Stimulated activated CD4-positive, alpha-beta T cell treated with anti-CD3 and anti-CD28 coated beads, Interleukin-4, amount 100 ng/mL, for 4 hours (primary cell): ENCODE data around the gene HAL.
"Not testable (repeated sequence)": the region's sequence is repeated elsewhere in the genome, so short reads cannot be mapped to it uniquely, and the experiment has no call there.

Experiments used
- DNase-seq, 2 experiments: peaks; one replicate each; pipeline ENCODE4 v3.0.0-alpha.2; 2020

Gene HAL

DNA sequence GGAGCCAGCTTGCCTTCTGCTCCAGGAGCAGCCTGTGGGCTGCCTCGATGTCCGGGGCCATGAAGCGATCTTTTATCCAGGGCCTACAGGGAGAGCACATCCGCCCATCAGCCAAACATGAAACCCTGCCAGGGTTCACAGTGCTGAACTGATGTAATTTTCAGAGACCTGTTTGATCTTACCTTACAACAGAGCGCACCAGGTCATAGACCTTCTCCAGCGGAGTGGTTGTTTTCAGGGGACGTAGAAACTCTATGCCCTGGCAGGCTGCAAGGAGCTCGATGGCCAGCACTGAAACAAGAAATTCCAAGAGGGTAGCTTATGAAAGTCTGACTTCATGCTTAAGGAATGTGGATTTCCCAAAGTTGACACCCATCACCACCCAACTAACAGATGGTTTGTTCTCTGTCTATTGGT lies 19.7 kb downstream of the HAL start:
- DNase-seq: no peak

DNA sequence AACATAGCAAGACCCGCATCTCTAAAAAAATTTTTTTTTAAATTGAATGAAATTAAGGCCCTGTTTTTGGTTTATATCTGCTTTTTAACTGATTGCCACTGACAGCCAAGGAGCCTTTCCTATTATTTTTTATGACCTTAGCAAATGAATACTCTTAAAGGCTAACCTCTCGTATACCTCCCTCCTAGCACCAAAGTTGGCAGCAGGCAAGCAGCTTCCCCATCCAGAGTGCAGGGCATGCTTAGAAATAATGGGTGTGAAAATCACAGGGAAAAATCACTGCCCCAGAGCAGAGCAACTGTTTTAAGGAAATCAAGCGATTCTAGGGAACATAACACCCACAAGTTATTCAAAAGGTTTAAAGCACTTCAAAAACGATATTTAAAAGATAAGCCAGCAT lies 20.7 kb downstream of the HAL start:
- DNase-seq: no peak

DNA sequence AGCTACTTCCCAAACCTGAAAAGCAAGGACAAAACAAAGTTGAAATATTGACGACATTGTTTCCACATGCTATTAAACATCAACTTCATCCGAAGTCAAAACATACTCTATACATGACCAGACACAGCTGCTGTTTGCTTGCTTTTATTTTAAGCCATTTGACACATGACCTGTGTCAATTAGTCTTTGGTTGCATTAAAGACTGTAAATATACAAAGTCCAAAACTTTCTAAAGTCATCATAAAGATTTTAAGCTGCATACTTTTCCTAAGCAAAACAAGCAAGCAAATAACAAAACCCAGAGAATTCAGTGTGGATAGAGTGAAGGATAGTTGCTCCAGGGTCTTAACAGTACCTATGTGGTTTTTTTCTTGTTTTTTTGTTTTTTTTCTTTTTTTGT lies 21.8 kb downstream of the HAL start:
- DNase-seq: no peak

DNA sequence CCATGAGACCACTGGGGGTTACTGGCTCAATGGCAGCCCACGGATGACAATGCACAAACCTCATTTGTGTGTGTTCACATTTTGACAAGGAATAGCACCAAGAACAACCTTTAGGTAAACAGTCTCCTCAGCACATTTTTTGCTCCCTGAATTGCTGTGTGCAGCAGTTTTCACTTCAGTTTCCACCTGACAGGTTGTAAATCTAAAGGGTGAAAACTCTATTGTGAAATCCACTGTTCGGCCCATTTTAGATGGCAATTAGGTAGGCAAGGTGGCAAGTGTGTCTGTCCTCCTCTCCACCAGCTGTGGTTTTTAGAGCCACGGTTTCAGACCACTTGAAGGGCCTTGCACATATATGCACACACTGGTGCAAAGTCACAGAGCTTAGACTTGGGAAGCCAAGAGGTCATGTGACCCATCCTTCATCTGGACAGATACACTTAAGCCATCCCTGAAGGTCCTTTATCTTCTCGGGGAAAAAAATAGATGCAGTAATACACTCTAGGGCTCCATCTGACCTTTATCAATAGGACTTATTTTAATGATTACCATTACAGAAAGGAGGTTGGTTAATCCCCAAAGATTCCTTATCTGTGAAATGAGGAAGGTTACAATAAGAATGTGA lies 23.2 kb downstream of the HAL start:
- DNase-seq: no peak

DNA sequence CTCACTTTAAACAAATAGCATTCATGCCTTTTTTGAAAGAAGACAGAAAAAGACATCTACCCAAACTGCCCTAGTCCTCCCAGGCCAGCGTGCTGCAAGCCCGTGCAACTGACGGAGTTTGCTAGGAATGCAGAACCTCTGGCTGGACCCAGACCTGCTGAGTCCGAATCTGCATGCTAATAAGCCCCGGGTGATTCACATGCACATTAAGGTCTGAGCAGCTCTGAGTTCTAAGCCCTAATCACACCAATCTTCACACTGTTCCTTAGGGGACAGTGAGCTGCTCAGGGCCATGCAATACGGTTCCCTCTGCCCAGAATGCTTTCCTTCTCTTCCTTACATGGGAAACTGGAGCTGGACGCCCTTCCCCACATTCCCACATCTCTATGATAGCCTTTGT lies 25.2 kb downstream of the HAL start:
- DNase-seq: no peak

DNA sequence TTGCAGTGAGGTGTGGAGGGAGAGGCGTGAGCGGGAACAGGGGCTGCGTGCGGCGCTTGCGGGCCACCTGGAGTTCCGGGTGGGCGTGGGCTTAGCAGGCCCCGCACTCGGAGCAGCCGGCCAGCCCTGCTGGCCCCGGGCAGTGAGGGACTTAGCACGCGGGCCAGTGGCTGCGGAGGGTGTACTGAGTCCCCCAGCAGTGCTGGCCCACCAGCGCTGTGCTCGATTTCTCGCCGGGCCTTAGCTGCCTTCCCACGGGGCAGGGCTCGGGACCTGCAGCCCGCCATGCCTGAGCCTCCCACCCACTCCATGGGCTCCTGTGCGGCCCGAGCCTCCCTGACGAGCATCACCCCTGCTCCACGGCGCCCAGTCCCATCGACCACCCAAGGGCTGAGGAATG lies 27.0 kb downstream of the HAL start:
- not testable (repeated sequence) for DNase-seq

DNA sequence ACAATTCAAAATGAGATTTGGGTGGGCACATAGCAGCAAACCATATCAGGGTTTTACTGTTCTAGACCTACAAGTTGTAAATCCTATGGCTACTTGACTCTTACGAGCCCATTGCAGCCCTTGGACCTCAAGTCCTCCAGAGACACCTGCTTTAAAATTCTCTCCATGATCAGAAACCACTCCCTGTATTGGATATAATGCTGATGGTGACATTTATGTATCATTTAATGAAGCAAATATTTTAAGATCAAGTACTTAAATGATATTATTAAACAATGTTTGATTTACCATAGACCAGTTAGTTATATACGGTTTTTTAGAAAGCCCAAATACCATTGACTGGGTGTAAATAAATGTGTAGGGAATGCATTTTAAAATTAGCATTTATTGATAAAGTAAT lies 28.8 kb downstream of the HAL start:
- DNase-seq: no peak

DNA sequence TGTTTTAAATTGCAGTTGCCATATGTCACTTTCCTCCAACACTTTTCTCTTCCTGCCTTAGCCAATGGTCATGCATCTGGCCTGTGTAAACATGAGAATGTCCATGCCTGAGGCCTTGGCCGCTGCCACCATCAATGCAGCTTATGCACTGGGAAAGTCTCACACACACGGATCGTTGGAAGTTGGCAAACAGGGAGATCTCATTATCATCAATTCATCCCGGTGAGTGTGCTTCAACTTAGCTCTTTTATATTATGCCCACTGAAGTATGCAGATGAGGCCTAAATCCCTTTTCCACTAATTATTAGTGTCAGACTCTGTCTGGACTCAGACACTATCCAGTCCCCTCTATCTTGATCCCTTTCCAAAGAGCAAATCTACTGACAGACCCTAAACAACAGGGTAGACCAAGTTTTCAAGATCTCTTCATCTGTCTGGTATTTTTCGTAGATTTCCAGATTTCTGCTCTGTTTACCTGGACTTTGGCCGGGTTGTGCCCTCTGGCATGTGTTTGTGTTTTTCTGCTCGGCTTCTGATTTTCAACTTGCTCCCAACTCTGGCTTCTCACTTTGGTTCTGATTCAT lies 29.8 kb downstream of the HAL start:
- no peak for DNase-seq

DNA sequence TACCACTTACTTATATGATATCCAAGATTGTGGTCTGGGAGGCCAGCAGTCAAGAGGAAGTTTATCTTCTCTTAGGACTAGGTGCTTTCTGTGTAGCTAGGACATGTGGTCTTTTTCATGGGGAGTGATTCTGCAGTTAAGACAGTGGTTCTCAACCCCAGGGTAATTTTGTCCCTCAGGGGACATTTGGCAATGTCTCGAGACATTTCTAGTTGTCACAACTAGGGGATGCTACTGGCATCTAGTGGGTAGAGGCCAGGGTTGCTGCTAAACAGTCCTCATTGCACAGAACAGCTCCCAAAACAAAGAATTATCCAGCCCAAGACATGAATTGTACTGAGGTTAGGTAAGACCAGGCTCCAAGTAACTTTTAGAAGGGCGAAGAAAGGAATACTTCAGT lies 33.0 kb downstream of the HAL start:
- no peak for DNase-seq

DNA sequence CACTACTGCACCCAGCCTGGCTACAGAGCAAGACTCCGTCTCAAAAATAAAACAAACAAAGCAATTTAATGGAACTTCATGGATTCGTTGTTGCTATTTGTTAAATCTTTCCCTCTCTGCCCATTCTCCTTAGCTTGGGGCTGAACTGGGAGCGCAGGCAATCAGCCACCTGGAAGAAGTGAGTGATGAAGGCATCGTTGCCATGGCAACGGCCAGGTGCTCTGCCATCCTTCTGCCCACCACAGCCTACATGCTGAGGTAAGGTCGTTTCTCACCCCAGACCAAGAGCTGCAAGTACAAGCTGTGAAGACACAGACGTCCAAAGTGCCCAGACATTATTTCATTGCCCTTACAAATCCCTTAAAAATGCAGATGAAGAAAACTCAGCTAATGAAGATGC lies 33.9 kb downstream of the HAL start:
- no peak for DNase-seq

DNA sequence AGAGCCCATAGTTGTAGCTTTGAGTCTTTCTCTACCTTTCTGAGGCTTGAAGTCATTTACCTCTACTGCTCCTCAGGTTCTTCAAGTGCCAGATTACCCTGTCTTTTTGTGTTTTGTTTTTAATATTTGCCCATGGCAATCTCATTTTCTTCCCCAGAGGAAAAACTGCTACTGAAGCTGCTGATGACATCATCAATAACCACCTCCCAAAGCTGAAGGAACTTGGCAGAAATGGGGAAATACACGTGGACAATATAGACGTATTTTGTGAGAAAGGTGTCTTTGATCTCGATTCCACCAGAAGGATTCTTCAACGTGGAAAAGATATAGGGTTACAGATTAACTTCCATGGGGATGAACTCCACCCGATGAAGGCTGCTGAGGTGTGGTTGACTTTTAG lies 35.9 kb downstream of the HAL start:
- DNase-seq: no peak

DNA sequence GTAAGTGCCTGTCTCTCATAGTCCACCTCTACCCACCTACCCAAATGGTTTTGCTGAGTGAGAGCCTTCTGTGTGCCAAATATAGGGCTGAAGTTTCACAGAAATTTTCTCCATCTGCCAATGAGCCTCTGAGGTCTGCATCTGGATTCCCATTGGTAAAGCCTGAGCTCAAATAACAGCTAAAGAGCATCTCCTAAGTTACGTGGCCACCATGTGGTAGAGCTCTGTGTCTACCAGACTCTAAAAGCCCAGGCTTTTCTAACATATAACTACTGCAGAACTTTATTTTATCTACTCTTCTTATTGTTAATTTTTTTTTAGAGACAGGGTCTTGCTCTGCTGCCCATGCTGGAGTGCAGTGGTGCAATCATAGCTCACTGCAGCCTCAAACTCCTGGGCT lies 37.0 kb downstream of the HAL start:
- no peak for DNase-seq

DNA sequence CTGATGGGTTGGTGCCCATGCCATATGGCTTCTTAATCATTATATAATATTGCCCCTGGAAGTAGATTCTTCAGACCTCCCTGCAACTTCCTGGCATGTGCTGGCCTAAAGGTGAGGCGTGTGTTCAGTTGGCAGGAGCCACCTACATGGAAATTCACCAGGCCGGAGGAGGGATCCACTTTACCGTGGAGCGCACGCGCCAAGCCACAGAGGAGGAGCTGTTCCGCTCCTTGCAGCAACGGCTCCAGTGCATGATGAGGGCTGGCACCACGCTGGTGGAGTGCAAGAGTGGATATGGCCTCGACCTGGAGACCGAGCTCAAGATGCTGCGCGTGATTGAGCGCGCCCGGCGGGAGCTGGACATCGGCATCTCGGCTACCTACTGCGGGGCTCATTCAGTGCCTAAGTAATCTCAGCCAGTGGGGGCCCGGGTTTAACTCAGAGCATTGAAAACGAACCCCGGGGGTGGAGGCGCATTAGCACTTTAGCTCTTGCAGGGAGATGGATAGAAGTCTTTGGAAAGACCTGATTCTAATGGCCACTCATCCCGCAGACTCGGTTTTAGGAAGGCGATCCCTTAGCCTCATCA lies 39.5 kb downstream of the HAL start:
- DNase-seq: no peak

DNA sequence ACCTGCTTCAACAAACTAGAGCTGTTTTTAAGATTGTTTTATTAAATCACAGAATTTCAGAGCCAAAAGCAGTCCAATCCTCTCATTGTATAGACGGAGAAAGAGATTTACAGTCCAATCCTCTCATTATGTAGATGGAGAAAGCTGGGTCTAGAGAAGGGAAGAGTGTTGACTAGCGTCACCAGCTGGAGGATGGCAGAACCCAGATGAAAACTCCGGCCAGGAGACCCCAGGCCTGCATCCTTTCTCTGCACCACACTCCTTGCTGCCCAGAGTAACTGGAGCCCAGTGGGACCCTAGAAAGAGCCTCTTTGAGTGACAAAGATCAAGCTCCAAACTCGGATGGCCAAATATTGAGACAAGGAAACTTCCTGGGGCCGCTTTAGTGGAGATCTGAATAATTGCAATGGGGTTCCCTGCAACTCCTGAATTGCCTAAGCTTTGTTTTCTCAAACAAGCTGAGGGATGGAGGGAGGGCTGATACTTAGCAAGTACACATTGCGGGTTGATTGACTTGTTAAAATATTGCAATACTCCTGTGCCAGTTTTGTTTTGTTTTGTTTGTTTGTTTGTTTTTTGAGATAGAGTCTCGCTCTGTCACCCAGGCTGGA lies 40.5 kb downstream of the HAL start:
- DNase-seq: no peak

DNA sequence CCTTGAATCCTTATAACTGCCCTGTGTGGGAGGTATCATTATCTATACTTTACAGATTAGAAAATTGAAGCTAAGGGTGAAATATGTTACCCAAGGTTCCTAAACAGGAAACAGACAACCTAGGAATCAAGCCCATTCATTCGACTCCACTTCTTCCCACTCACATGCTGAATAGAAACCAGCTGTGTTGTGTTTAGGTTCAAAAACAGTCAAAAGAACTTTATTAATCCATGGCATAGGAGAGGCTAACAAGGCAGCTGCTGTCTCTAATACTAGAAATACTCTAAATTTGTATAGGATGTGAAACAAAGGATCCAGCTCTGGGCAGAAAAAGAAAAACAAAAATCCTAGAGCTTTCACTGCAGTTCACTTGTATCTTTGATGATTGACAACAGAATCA lies 43.1 kb downstream of the HAL start:
- DNase-seq: no peak

DNA sequence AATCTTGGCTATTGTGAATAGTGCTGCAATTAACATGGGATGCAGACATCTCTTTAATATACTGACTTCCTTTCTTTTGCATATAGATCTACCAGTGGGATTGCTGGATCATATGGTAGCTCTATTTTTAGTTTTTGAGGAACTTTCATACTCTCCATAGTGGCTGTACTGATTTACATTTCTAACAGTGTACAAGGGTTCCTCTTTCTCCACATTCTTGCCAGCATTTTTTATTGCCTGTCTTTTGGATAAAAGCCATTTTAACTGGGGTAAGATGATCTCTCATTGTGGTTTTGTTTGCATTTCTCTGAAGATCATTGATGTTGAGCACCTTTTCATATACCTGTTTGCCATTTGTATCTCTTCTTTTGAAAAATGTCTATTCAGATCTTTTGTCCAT lies 44.6 kb downstream of the HAL start:
- DNase-seq: no peak

DNA sequence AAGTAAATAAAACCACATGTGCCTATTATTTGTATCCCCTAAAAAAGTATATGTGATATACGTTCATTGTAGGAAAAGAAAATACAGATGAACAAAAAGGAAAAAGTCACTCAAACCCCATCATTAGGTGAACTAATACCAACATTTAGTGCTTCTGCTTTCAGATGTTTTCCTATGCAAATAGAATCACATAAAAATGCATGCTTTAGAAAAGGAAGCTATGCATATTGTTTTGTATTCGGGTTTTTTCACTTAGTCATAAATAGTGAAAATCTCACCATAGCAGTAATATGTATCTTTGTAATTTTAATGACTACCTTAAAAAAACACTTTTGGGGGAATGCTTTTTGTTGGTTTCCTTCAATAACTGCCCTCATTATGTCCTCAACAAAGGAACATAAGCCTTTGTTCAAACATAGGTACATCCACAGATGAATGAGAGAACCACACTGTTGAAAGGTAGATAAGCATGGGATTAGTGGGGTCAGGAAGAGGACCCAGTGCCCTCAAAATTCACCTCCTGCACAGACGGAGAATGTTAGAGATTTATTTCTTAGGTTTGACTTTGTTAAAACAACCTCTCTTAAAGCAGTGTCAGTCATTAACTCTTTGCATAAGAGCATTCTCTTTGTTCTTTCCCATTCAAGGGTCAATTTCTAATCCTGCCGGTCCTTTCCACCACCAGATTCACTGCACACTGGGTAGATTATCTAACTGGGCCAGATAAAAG lies 46.5 kb downstream of the HAL start:
- DNase-seq: no peak

DNA sequence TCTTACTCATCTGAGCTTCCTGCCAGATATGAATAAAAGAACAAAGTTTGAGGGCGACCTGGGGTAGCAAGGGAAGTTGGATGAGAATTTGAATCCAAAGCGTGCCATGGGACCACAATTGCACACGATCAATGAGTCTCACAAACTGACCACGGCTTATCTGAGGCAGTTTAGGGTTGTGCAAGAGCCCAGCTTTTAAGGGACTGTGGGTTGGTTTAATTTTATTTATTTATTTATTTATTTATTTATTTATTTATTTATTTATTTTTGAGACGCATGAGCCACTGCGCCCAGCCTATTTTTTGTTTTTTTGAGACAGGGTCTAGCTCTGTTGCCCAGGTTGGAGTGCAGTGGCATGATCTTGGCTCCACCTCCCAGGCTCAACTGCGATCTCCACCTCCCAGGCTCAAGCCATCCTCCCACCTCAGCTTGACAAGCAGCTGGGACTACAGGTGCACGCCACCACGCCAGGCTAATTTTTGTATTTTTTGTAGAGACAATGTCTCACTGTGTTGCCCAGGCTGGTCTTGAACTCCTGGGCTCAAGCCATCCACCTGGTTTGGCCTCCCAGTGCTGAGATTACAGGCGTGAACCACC lies 51.9 kb downstream of the HAL start:
- no peak for DNase-seq

DNA sequence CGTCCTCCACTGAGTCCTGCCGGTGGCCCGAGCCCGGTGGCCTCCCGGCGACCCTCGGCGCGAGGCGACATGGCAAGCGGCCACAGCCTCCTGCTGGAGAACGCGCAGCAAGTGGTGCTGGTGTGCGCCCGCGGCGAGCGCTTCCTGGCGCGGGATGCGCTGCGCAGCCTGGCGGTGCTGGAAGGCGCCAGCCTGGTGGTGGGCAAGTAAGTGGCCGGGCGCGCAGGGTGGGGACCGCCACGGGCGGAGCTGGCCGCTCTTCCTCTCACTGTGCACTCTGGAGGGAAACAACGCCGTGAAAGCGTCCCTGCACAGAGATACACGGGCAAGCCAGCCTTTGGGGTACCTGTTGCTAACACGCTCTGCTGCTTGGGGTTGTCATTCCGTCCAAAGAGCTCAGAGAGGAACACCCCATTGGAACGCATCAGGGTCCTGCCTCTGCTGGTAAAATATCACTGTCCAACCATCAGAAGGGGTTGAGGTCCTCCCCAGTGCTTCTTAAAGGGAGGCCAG lies 52.8 kb downstream of the HAL start, which contains the start of gene AMDHD1:
Gene AMDHD1, plus strand, starts transcription at position 2 of the 513 bp plus-strand sequence. Its CDS starts 68 bp downstream, at position 70.
- peak; percentile 44 to 60 for DNase-seq

DNA sequence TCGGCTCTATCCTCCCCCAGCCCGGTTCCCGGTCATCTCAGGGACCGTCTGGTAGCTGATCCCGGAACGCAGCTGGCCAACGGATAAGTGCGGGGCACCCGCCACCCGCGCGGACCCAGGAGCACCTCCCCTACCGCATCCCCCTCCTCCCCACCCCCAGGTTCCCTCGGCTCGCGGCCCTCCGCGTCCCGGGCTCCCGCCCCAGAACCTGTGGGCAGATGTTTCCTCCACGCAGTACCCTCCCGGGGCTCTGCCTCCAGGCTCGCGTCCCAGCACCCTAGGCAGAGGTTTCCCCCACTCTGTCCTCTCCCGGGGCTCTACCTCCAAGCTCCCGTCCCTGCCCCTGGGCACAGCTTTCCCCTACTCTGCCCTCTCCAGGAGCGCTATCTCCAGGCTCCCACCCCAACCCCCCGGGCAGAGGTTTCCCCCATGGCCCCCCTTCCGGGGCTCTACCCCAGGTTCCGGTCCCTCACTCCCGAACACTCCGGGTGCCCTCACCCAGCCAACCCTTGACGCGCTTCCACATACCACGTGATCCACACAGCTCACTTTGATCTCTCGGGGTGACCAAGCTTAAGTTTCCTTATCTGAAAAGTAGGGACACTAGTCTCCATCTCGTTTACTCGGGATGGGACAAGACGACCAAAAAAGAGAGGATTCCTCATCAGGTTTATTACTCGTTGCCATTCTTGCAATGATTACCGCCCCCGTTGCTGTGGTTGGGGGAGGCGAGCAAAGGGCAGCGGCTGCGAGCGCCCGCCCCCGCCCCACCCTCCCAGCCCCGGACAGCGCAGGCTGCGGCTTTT lies 53.4 kb downstream of the HAL start, which contains the start of gene CCDC38:
Gene CCDC38, minus strand, starts transcription at position 91 of the 806 bp plus-strand sequence. CDS start 6,105 bp downstream, outside the sequence.
- peak; percentile 75 to 81 for DNase-seq

DNA sequence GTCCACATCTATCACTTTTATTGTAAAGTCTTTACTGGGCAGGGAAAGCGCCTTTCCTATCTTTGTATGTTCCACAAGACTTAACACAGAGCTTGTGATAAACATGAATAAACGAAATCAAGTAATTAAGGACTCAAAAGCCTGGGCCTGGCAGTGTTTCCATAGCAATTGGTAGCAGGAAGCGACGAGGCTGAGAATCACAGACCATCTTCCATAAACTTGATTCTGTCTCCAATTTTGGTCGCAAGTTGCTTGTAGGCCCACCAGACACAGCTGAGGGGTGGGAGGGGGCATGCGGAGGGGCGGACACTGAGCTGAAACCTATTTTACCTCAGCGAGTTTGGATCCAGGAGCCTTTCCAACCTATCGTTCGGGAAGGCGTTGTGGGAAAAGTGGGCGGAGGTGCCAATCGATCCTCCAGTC lies 54.0 kb downstream of the HAL start:
- no peak for DNase-seq

DNA sequence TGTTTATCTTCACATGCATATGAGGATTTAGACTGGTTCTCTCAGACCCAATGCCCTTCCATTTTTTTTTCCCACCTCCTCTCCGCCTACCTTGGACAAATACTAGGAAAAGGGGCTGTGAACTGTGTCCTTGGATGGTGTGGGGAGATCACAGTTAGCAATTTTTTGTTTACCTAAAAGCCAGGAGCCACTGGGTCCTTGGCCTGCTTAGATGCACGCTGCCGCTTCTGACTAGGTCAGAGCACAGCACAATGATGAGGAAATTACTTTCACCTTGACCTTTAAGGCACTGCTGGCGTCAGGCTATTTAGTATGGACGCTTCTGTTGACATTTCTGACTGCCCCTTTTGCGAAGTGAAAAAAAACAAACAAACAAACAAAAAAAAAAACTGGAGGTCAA lies 55.6 kb downstream of the HAL start:
- no peak for DNase-seq
